Astrocyte (in vitro differentiated cells and primary cell): Measurements from ENCODE around the gene ZNF484. TPM values are rescaled to one million over a fixed set of nuclear protein-coding genes. Genes with fewer than 3 reads are reported as not detected.

Experiments
- DNase-seq: peaks from one replicate; pipeline ENCODE4 v3.0.0-alpha.2; 2010; ENCODE audit warnings: low read depth
- FAIRE-seq: peaks from 2 replicates; lab custom pipeline; 2011; peaks lifted over from hg19 to GRCh38; lab: Jason Lieb, UNC
- H2AFZ ChIP-seq: 2 replicates; pipeline ENCODE4 v1.6.0; 2012; ENCODE audit warnings: low read depth, low read length, inconsistent platforms
- H3K27ac ChIP-seq: 2 replicates; pipeline ENCODE4 v1.5.1; 2011; ENCODE audit warnings: low read depth, low read length, inconsistent platforms
- H3K27me3 ChIP-seq: 2 replicates; pipeline ENCODE4 v1.6.0; 2011; ENCODE audit warnings: low read length, inconsistent platforms; ENCODE audit not compliant: insufficient read depth
- H3K36me3 ChIP-seq: 2 replicates; pipeline ENCODE4 v1.5.1; 2011; ENCODE audit warnings: low read length, inconsistent platforms; ENCODE audit not compliant: insufficient read depth
- H3K4me1 ChIP-seq: 2 replicates; pipeline ENCODE4 v1.5.1; 2011; ENCODE audit warnings: low read length, inconsistent platforms; ENCODE audit not compliant: insufficient read depth
- H3K4me2 ChIP-seq: 2 replicates; pipeline ENCODE4 v1.6.0; 2012; ENCODE audit warnings: low read length, inconsistent platforms
- H3K4me3 ChIP-seq: 2 replicates; pipeline ENCODE4 v1.5.1; 2011; ENCODE audit warnings: low read depth, mild to moderate bottlenecking, low read length, inconsistent platforms; ENCODE audit not compliant: insufficient read depth
- H3K79me2 ChIP-seq: 2 replicates; pipeline ENCODE4 v1.6.0; 2012; ENCODE audit warnings: mild to moderate bottlenecking, low read length, inconsistent platforms; ENCODE audit not compliant: insufficient read depth
- H3K9ac ChIP-seq: 2 replicates; pipeline ENCODE4 v1.6.0; 2012; ENCODE audit warnings: mild to moderate bottlenecking, low read length, inconsistent platforms
- H3K9me3 ChIP-seq: 2 replicates; pipeline ENCODE4 v1.5.1; 2012; ENCODE audit warnings: low read depth, mild to moderate bottlenecking, low read length, inconsistent platforms; ENCODE audit not compliant: insufficient read depth
- H4K20me1 ChIP-seq: 2 replicates; pipeline ENCODE4 v1.6.0; 2012; ENCODE audit warnings: low read length, inconsistent platforms; ENCODE audit not compliant: insufficient read depth
- H3K27ac Mint-ChIP-seq: one replicate; pipeline ENCODE4 v1.8.0; 2021; ENCODE audit warnings: mild to moderate bottlenecking, mixed read lengths; ENCODE audit not compliant: unreplicated experiment
- H3K27me3 Mint-ChIP-seq: one replicate; pipeline ENCODE4 v1.8.0; 2021; ENCODE audit warnings: low read depth, mixed read lengths; ENCODE audit not compliant: unreplicated experiment
- H3K36me3 Mint-ChIP-seq: one replicate; pipeline ENCODE4 v1.8.0; 2021; ENCODE audit warnings: low read depth, mixed read lengths; ENCODE audit not compliant: unreplicated experiment
- H3K4me1 Mint-ChIP-seq: one replicate; pipeline ENCODE4 v1.8.0; 2021; ENCODE audit warnings: low read depth, mixed read lengths; ENCODE audit not compliant: unreplicated experiment
- H3K4me3 Mint-ChIP-seq: one replicate; pipeline ENCODE4 v1.8.0; 2021; ENCODE audit warnings: mild to moderate bottlenecking, moderate library complexity, mixed read lengths; ENCODE audit not compliant: unreplicated experiment
- H3K9me3 Mint-ChIP-seq: one replicate; pipeline ENCODE4 v1.8.0; 2021; ENCODE audit warnings: mild to moderate bottlenecking, mixed read lengths; ENCODE audit not compliant: unreplicated experiment
- CTCF ChIP-seq: IDR thresholded peaks from 2 replicates; pipeline ENCODE4 v1.5.1; 2011; ENCODE audit warnings: low read depth, mild to moderate bottlenecking, inconsistent platforms, low read length, moderate library complexity; ENCODE audit not compliant: insufficient read depth
- EZH2 ChIP-seq: IDR thresholded peaks from 2 replicates; pipeline ENCODE4 v1.6.1; 2012; ENCODE audit warnings: mild to moderate bottlenecking, low read length, inconsistent platforms; ENCODE audit not compliant: insufficient read depth
- total RNA-seq: library from RNA; stranded (reverse); gene quantifications from 2 replicates; pipeline ENCODE4 v1.2.1, GENCODE V29; 2021

Gene ZNF484
- total RNA-seq, 1 donor from 2014 or later, result 10.6 TPM

DNA sequence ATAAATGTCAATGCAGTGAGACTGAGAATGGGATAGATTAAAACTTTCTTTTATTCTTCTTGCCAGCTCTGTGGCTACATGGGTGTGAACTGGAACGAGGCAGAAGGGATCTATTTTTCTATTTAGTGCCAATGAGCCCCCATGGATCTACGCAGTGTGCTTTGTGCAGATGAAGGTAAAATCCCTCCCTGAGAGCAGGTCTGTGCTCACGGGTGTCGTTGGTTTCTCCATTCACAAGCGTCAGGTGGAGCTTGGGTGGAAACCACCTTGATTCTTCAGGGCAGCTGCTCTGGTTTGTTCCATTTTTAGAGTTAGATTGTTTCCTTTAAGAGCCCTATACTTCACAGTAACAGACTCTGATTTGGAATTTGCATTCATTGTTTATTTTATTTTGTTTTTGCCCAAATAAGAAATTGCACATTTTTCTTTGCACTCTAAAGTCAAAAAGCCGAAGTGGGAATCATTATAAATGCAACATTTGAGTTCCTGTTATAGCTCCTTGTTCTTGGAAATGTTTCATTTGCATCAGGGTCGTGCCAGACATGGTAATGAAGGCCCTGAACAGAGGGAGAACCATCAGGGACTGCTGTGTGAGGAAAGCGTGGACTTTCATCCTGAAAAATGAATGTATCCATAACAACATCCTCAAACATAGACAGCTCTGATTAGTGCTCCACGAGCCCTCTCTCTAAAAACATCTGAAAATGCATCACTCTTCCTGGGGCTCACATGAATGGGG, 82.1 kb downstream of the ZNF484 start:
- H3K27me3 Mint-ChIP-seq, result peaks cover 57% of the 10 kb centered on the region

More for the DNA sequence above, 82.1 kb downstream of the ZNF484 start:
- no peak overlapping the region for H3K27ac Mint-ChIP-seq
- H3K9me3 Mint-ChIP-seq, result peaks cover 2% of the 10 kb centered on the region
- Histone ChIP-seq H3K4me2 (no peak overlapping the region), H2AFZ (no peak overlapping the region), H3K9me3 (no peaks in the 10 kb centered on the region), H3K4me3 (no peak overlapping the region), H3K79me2 (no peaks in the 10 kb centered on the region), H3K9ac (no peak overlapping the region), H3K27me3 (peaks cover 41% of the 10 kb centered on the region), H3K27ac (no peak overlapping the region), H4K20me1 (no peaks in the 10 kb centered on the region), H3K4me1 (no peaks in the 10 kb centered on the region), H3K36me3 (no peaks in the 10 kb centered on the region)
- peak overlapping the region; percentile 50 for H3K4me3 Mint-ChIP-seq
- no peak for TF ChIP-seq CTCF
- TF ChIP-seq EZH2, result no peak
- FAIRE-seq (no peak), DNase-seq (no peak)
- peaks cover 2% of the 10 kb centered on the region for H3K4me1 Mint-ChIP-seq
- no peaks in the 10 kb centered on the region for H3K36me3 Mint-ChIP-seq

Other genes starting within 250 kb of the ZNF484 start
- 11.3 and 14.1 TPM in 2 replicates for gene IPPK, start 207.9 kb downstream of the ZNF484 start, total RNA-seq
- 45.9 and 48.2 TPM in 2 replicates for gene BICD2, start 113.2 kb downstream of the ZNF484 start, total RNA-seq
- gene FGD3, start 69.5 kb upstream of the ZNF484 start, total RNA-seq, result 0.09 TPM in 1 of 2 replicates, not detected in the other
- not detected in 2 replicates for gene SUSD3, start 180.7 kb upstream of the ZNF484 start, total RNA-seq
- gene CARD19, start 218.2 kb upstream of the ZNF484 start, total RNA-seq, result 33.8 and 36.3 TPM in 2 replicates